HG02884 (cell line): ENCODE results near the gene FAM174B.

Experiments
- ATAC-seq: cut with Tn5 transposase; IDR thresholded peaks from one replicate; pipeline ENCODE4 v1.9.1; 2021; ENCODE audit warnings: mild to moderate bottlenecking, moderate library complexity; ENCODE audit not compliant: unreplicated experiment

The FAM174B gene

GRCh38 chr15:92602267-92602593 is 53.3 kb downstream of the FAM174B start:
- no peak for ATAC-seq

GRCh38 chr15:92601592-92602266 is 53.8 kb downstream of the FAM174B start:
- no peak for ATAC-seq

- no peak for ATAC-seq
Observed at GRCh38 chr15:92600856-92601255, 54.7 kb downstream of the FAM174B start.

GRCh38 chr15:92599394-92599970 is 56.1 kb downstream of the FAM174B start:
- ATAC-seq = no peak

GRCh38 chr15:92597548-92597947 is 58.0 kb downstream of the FAM174B start:
- ATAC-seq = no peak

GRCh38 chr15:92596623-92597022 is 59.0 kb downstream of the FAM174B start:
- no peak for ATAC-seq

- ATAC-seq = no peak
Observed at GRCh38 chr15:92595506-92596381, 59.8 kb downstream of the FAM174B start.

- no peak for ATAC-seq
Observed at GRCh38 chr15:92591275-92591674, 64.3 kb downstream of the FAM174B start.

GRCh38 chr15:92586966-92587365 is 68.6 kb downstream of the FAM174B start:
- no peak for ATAC-seq

- ATAC-seq = no peak
Observed at GRCh38 chr15:92586383-92586942, 69.1 kb downstream of the FAM174B start.

- no peak for ATAC-seq
Observed at GRCh38 chr15:92584105-92584504, 71.5 kb downstream of the FAM174B start.

GRCh38 chr15:92583096-92584034 is 72.2 kb downstream of the FAM174B start:
- ATAC-seq = no peak

- ATAC-seq = no peak
Observed at GRCh38 chr15:92582206-92582605, 73.4 kb downstream of the FAM174B start.

- ATAC-seq = no peak
Observed at GRCh38 chr15:92580933-92581445, 74.6 kb downstream of the FAM174B start.

GRCh38 chr15:92580521-92580920 is 75.1 kb downstream of the FAM174B start:
- no peak for ATAC-seq

GRCh38 chr15:92579931-92580470 is 75.6 kb downstream of the FAM174B start:
- no peak for ATAC-seq

- no peak for ATAC-seq
Observed at GRCh38 chr15:92579486-92579885, 76.1 kb downstream of the FAM174B start.

- ATAC-seq = no peak
Observed at GRCh38 chr15:92578096-92578835, 77.3 kb downstream of the FAM174B start.

- no peak for ATAC-seq
Observed at GRCh38 chr15:92576597-92577200, 78.9 kb downstream of the FAM174B start.
